Brain microvascular endothelial cell (primary cell): Measurements from ENCODE around the gene RBMS3.

ENCODE experiments used
- DNase-seq: peaks from one replicate; pipeline ENCODE4 v3.0.0-alpha.2; 2020
- H3K27ac ChIP-seq: fragments of 250-450 bp; sonication (Bioruptor Pico); 2 replicates; pipeline ENCODE4 v1.5.1; 2020; ENCODE audit warnings: mild to moderate bottlenecking, moderate library complexity
- H3K27me3 ChIP-seq: fragments of 250-450 bp; sonication (Bioruptor Pico); replicated peaks from 2 replicates; pipeline ENCODE4 v1.5.1; 2020; ENCODE audit warnings: mild to moderate bottlenecking
- H3K36me3 ChIP-seq: fragments of 250-450 bp; sonication (Bioruptor Pico); replicated peaks from 2 replicates; pipeline ENCODE4 v1.5.1; 2020; ENCODE audit warnings: mild to moderate bottlenecking
- H3K4me3 ChIP-seq: 2 replicates; pipeline ENCODE4 v1.5.1; 2011; ENCODE audit warnings: low read depth, mild to moderate bottlenecking, control low read depth, low read length, moderate library complexity
- CTCF ChIP-seq: IDR thresholded peaks from 2 replicates; pipeline ENCODE4 v1.5.1; 2011; ENCODE audit warnings: low read depth, mild to moderate bottlenecking, moderate library complexity, low read length, control low read depth, inconsistent platforms; ENCODE audit errors: missing control alignments
- in situ Hi-C: cut with HindIII; loops from 2 replicates; pipeline ENCODE4 v1.10.0; 2017; ENCODE audit warnings: low sequenced_read_pairs, low pct_ligation_motif_present

RBMS3 gene

GRCh38 chr3:29937185-29937584, 656.3 kb downstream of the RBMS3 start:
- H3K36me3 ChIP-seq = no peaks in the 10 kb centered on the region
- H3K4me3 ChIP-seq = no peak overlapping the region
- DNase-seq = peak; percentile 24
- in situ Hi-C loops = no loop called here
- H3K27me3 ChIP-seq = no peaks in the 10 kb centered on the region
- H3K27ac ChIP-seq = no peak overlapping the region
- TF ChIP-seq CTCF = no peak

- Histone ChIP-seq H3K4me3 (no peak overlapping the region), H3K36me3 (no peaks in the 10 kb centered on the region), H3K27ac (no peak overlapping the region), H3K27me3 (no peaks in the 10 kb centered on the region)
- TF ChIP-seq CTCF = no peak
- in situ Hi-C loops = no loop called here
- DNase-seq = no peak
Measured at GRCh38 chr3:29940759-29941323, 660.0 kb downstream of the RBMS3 start.

- DNase-seq = no peak
- no peak overlapping the region for H3K27ac ChIP-seq
- in situ Hi-C loops = no loop called here
- no peaks in the 10 kb centered on the region for H3K27me3 ChIP-seq
- H3K4me3 ChIP-seq = no peak overlapping the region
- no peaks in the 10 kb centered on the region for H3K36me3 ChIP-seq
- TF ChIP-seq CTCF = no peak
Measured at GRCh38 chr3:29942297-29942696, 661.4 kb downstream of the RBMS3 start.

- Histone ChIP-seq H3K4me3 (no peak overlapping the region), H3K27me3 (no peaks in the 10 kb centered on the region), H3K36me3 (no peaks in the 10 kb centered on the region), H3K27ac (no peak overlapping the region)
- no peak for TF ChIP-seq CTCF
- no peak for DNase-seq
- in situ Hi-C loops = no loop called here
Measured at GRCh38 chr3:29949131-29949530, 668.3 kb downstream of the RBMS3 start.

GRCh38 chr3:29949940-29950616, 669.2 kb downstream of the RBMS3 start:
- H3K4me3 ChIP-seq = no peak overlapping the region
- in situ Hi-C loops = no loop called here
- no peak for TF ChIP-seq CTCF
- no peaks in the 10 kb centered on the region for H3K27me3 ChIP-seq
- no peak for DNase-seq
- H3K36me3 ChIP-seq = no peaks in the 10 kb centered on the region
- no peak overlapping the region for H3K27ac ChIP-seq

- no peaks in the 10 kb centered on the region for H3K27me3 ChIP-seq
Measured at GRCh38 chr3:29952431-29952830, 671.6 kb downstream of the RBMS3 start.

More at GRCh38 chr3:29952431-29952830, 671.6 kb downstream of the RBMS3 start:
- Histone ChIP-seq H3K27ac (no peak overlapping the region), H3K36me3 (no peaks in the 10 kb centered on the region), H3K4me3 (no peak overlapping the region)
- no peak for DNase-seq
- no peak for TF ChIP-seq CTCF
- in situ Hi-C loops = no loop called here
